ENCODE results near the gene TTLL5.
"Not testable (repeated sequence)": the region's sequence is repeated elsewhere in the genome, so short reads cannot be mapped to it uniquely, and the experiment has no call there.

TTLL5 gene

DNA sequence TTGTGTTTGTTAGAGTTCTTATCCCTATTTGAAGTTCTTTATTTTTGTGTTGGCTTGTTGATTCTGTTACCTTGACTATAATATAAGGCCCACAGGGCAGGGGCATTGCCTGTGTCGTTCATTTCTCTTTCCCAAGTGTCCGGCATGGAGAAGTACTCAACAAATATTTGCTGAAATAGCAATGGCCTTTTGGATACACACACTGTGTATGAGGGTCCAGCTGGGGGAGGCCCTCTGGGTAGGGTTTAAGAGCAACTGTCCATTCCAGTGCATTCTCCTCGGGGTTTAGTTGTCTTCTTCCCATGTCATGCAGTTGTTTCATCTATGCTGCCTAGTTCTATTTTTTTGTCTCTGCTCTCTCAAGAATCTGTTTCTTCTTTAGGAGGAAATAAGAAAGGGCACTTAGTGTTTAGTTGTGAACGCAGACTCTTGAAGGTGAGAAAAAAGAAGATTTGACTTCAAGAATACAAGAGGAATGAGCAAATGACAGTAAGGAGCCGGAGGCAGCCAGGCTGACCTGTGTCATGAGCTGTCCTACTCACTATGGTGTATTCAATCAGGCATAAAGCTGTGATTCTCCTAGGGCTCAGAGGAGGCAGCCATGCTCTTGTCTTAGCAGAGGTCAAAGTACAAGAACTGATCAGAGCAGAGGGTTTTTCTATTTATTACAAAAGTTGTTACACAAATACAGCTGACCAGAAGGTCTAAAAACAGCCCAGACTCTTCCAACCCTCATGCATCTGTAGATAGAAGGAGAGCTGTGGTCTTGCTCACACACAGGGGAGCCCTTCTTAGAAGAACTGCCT, 10.6 kb upstream of the TTLL5 start:
- no peak for DNase-seq (ENCODE audit: low spot score)

DNA sequence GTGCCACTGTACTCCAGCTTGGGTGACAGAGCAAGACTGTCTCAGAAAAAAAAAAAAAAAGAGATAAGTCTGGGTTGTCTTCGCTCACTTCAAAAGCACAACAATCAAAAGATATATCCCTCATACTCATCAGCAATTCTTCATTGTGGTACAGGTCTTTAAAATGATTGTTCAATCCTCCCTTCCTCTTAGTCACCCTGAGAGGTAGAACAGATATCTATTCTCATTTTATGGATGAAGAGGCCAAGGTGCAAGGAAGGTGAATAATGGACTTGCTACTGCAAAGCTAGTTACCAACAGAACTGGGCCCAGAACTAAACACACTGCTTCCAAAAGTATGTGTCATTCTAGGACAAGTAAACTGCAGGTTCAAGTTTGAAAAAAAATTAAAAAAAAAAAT, 7.5 kb upstream of the TTLL5 start:
- DNase-seq (ENCODE audit: low spot score), result no peak

DNA sequence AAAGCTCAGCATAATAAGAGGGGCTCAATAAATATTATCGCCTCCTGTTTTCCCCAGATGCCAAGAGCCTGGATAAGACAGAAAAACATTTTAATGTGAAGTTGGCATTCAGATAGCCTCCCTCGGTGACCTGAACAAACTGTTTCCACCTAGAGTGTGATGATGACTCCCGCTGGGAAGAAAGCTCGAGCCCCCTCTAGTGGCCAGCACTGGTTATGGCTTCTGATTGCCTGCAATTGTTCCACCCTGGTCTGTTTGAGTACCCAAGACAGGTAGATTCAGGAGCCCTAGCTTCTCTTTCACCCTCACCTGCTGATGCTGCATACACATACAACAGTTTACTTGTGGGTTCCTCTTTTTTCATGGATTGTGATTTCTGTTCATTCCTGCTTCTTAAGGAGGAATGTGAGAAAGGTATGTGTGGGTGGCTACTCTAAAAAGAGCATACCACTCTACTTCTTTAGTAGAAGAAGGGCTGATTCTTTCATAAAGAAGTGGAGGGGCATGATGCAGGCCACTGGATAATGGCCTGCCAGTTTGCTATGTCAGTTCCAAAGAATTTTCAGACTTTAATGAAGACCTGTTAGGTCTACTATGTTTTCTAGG, 6.8 kb upstream of the TTLL5 start:
- peak; percentile 85 for DNase-seq (ENCODE audit: low spot score)

DNA sequence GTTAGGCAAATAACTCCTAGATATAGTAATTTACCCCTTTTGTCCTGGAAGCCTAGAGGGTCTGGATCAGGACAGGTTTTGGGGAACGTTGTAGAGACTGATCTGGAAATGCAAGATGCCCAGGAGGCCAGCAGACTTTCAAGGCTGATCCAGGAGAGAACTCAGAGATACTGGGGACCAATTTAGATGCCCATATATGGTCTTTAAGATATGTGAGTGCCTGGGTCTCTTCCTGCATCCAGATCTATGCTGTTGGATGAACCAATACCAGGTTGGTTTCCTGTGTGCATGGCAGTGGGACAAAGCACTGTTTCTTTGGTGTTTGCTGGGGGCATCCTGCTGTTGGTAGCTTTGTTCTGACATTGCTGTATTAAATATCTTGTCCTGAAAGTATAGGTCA, 5.8 kb upstream of the TTLL5 start:
- DNase-seq (ENCODE audit: low spot score), result no peak

DNA sequence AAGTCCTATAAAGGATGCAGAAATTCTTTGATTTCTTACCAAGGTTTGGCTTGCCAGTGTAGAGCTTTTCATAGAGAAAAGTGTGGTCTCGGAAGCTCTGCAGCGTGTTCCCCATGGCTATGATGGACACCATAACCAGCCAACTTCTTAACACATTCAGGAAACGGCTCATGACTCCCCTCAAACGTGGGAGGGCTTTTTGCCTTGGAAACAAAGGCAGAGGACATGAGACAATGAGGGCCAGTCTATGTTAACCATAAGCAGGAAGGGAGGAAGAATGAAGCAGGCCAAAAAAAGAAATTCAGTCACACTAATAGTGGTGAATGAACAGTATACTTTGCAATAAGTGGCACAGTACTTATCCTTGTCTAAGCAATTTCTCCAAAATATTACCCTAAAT, 3.7 kb upstream of the TTLL5 start:
- DNase-seq (ENCODE audit: low spot score), result no peak

DNA sequence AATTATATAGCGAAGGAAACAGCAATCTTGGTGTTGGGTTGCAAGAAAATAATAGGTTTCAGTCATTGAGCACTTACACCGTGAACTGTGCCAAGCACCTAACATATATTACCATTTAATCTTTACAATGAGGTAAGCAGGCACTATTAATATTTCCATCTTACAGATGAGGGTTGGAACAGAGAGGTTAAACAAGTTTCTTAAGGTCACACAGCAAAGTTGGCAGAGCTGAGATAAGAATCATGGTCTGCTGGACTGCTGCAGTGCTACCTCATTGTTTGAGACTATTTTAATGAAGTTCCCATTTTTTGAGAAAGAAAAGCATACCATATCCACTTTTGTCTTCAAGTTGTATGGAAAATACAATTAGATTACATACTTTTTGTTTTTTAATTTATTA, 2.1 kb upstream of the TTLL5 start:
- DNase-seq (ENCODE audit: low spot score), result no peak

DNA sequence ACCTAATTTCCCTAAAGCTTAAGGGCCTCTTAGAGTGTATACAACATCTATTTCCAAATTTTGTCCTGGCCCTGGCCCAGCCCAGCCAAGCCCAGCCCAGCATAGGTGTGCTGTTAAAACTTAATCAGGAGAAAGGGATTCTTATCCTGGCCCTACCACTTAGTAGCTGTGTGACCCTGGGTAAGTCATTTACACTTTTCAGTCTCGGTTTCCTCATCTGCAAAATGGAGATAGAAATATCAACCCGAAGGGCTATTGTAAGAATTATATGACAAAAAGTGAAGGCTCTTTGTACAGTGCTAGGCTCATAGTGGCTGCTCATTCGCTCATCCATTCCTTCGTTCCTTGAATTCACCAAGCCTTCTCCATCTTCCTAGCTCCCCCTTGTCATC, 812 bp upstream of the TTLL5 start:
- DNase-seq (ENCODE audit: low spot score), result no peak

DNA sequence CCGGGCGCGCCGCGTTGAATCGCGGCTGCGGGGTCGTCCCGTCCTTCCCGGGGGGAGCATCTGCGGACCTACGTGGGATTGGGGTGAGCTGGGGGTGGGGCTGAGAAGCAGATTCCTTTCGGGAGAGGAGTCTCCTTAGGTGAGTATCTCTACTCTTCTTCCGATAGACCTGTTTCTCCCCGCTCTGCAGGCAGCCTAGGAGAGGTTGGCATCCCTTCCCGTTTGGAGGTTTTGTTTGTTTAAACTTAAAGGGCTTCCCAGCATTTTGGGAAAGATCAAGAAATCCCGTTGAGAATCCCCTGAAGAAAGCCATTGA, 411 bp downstream of the TTLL5 start:
- peak; percentile 26 for DNase-seq (ENCODE audit: low spot score)

DNA sequence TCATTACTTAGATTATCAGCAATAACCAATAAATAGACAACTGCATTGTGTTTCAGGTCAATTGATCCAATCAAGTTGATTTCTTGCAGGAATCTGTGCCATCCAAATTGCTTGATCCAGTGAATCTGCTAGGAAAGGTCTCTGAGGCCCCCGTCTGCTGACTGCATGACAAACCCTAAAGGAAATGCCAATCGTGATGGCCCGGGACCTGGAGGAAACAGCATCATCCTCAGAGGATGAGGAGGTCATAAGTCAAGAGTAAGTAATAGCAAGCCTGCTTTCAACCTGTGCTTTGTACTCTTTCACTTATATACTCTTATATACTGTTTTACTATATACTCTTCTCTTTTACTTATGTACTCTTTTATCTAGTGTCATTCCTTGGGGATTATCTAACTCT, 1.9 kb downstream of the TTLL5 start:
- DNase-seq (ENCODE audit: low spot score), result no peak

DNA sequence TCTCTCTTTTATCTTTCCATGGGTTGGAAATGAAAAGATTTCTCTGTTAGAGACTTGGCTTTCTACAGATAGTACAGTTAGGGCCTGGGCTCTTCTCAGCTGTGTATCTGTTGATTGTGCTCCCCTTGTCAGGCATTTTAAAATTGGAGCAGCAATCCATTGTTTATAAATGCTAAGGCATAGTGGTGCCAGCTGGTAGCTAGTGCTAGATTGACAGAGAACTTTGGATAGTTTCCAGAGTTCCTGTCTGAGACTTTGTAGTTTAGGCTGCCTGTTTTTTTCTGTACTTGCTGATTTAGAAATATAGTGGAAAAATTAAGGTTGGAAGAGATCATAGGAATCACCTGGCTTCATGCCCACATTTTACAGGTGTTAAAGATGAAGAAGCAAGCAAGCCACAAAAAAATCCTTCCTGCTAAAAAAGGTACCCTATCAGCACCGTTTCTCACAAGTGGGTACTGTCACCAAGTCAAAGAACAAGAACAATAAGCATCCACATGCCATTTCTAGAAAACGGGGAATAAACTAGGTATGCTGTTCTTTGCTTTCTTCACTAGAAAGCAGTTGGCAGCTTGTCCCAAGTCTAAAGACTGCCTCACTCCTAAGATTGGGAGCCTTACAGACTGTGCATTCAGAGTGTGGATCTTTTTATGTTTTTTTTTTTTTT, 6.2 kb downstream of the TTLL5 start:
- no peak for DNase-seq (ENCODE audit: low spot score)

DNA sequence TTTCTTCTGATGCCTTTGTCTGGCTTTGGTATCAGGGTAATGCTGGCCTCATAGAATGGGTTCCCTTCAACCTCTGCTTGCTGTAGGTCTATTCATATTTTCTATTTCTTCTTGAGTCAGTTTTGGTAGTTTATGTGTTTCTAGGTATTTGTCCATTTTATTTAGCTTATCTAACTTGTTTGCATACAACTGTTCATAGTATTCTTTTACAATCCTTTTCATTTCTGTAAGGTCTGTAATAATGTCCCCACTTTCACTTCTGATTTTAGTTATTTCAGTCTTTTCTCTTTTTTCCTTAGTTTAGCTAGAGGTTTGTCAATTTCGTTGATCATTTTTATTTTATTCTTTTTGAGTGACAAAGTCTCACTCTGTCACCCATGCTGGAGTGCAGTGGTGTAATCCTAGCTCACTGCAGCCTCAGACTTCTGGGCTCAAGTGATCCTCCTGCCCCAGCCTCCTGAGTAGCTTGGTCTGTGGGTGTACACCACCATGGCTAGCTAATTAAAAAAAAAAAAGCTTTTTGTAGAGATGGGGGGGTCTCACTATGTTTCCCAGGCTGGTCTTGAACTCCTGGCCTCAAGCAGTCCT, 11.7 kb downstream of the TTLL5 start:
- no peak for DNase-seq (ENCODE audit: low spot score)

DNA sequence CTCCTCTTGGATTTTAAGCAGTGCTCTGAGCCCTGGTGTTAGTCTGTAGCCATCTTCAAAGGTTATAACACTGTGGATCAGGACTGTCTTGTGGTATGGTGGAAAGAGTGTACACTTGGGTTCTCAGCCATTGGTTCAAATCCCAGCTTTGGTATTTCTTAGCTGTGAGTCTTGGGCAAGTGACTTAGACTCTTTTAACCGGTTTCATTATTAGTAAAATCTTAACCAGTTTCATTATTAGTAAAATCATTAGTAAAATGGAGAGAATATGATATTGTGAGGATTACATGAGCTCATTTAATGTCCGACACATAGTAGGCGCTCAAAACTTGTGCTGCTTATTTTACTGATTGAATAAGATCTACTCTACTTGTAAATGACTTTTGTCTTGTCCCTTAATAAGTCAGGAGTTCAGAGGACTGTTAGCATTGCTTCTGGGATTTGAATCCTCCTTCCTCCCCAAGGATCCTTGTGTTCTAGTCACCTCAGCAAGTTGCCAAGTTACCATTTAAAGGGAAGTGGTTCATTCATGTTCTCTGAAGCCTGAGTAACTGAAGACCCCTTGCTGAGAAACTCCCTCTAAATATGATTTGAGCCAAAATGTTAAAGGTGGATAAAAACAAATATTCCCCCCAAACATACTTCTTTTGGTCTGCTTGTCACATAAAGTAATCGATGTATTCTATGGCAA, 12.4 kb downstream of the TTLL5 start:
- DNase-seq (ENCODE audit: low spot score), result no peak

DNA sequence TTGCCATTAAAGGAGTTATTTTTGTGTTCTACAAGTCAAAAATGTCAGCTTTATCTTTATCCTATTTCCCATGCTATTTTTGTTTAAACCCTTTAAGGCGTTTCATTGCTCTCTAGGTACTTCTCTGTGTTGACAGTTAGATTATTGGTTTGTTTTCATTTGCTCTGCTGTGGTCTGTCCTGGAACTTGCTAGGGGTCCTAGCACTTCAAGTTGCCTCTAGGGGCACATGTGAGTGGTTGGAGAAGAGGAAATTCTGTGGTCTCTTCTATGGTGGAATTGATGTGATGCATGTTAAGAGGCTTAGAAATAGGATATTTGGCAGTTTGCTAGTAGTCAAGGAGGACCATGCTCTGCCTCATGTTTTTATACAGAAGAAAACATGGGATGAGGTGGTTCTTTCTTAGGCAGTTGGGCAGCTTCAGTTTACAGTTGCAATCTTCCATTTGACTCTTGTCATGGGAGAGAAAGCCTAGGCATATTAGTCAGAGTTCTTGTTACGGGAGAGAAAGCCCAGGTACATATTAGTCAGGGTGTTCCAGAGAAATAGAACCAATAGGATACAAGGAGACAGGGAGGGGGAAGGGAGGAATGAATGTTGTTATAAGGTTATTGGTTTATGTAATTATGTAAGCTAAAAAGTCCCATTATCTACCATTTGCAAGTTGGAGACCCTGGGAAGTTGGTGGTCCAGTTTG, 14.4 kb downstream of the TTLL5 start:
- no peak for DNase-seq (ENCODE audit: low spot score)

DNA sequence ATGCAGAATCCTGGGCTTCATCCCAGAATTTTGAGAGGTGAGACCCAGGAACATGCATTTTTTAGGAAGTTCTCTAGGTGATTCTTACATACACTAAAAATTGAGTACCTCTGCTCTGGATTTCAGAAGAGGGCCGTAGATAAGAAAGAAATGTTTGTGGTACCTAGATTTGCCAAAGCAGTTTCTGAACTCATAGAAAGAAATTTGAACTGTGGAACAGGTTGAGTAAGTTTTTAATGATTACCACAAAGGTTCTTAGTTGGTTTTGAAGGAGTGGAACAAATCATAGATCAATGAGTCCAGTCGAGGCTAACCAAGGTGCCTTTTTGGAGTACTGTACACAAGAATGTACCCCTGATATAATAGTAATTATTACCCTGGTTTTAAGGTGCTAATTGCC, 24.9 kb downstream of the TTLL5 start:
- DNase-seq (ENCODE audit: low spot score), result no peak

DNA sequence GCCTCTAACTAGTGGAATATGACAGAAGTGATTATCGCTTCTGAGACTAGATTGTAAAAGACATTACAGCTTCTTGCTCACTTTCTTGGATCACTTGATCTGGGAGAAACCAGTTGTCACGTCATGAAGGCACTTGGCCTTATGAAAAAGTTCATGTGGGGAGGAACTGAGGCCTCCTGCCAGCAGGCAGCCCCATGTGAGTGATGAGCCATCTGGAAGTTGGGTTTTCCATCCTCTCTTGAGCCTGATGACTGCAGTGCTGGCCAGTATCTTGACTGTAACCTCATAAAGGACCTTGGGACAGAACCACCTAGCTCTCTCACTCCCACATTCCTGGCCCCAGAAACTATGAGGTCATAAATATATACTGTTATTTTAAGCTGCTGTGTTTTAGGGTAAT, 28.0 kb downstream of the TTLL5 start:
- no peak for DNase-seq (ENCODE audit: low spot score)

DNA sequence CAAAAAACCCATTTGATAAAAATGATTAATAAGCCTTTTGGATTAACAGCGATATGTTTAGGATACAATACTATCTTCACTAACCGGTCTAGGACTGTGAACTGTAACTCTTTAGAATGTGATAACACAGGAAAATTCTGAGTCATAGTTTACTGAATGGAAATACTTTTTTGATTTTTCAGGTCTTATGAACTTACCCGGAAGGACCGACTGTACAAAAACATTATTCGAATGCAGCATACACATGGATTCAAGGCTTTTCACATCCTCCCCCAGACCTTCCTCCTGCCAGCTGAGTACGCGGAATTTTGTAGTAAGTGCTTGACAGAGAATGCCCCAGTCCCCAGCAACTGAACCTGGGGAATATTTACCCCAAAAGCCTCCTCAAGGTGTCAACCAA, 29.0 kb downstream of the TTLL5 start:
- no peak for DNase-seq (ENCODE audit: low spot score)

DNA sequence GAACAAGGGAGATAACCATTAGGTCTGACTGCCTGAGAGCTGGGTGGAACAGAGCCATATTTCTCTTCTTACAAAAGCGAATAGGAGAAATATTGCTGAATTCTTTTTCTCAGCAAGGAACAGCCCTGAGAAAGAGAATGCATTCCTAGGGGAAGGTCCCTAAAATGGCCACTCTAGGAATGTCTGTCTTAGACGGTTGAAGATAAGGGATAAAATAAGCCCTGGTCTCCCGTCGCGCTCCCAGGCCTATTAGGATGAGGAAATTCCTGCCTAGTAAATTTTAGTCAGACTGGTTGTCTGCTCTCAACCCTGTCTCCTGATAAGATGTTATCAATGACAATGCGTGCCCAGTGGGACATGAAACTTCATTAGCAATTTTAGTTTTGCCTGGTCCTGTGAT, 34.0 kb downstream of the TTLL5 start:
- DNase-seq (ENCODE audit: low spot score), result not testable (repeated sequence)

DNA sequence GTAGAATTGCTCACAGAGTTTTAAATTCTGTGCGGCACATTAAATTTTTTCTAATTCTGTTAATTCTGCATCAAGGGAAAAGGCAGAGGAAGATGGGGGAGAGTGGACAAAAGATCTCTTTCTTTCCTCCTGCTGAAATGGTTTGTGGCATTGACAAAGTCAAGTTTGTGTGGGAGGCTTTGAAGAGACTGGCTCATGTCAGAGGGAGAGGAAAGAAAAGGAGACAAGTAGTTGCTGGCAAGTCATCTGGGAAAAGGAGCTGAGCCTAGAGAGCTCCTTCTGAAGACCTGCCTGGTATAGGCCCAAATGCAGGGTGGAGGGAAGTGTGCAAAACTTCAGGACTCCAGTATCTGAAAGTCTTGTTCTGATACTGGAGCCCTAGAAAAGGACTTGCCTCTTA, 36.3 kb downstream of the TTLL5 start:
- peak; percentile 88 for DNase-seq (ENCODE audit: low spot score)

DNA sequence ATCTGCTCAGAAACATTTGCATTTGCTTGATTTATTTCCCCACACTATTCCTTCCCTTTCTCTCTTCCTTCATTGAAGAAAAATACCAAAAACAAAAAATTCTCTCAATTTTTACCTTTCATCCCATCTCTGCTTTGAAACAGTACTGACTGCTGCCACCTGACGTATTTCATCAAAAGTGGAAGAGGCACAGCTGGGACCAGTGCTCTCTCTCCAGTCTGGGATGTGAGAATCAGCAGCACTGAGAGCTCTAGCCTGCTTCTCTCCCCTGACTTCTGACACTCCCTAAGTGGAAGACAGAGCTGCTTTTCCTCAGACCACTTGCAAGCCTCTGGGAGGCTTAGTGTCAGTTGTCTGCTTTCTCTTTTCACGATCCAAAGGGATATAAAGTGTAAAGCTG, 36.9 kb downstream of the TTLL5 start:
- no peak for DNase-seq (ENCODE audit: low spot score)

DNA sequence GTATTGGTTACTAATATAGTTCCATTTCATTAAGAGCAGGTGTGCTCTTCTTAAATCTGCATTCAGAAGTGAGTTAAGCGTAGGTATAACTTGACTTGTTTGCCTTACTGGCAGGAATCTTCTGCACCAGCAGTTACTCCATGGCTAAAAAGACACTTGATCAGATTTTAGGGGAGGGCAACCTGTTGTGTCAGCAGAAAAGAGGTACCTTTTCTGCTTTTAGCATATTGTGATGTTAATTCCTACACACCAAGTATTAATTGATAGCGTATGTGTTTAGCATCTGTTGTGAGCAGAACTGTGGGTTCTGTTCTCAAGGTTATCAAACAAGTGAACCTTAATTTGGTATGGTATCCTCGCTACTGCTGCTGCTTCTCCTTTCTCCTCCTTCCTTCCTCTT, 38.3 kb downstream of the TTLL5 start:
- no peak for DNase-seq (ENCODE audit: low spot score)

DNA sequence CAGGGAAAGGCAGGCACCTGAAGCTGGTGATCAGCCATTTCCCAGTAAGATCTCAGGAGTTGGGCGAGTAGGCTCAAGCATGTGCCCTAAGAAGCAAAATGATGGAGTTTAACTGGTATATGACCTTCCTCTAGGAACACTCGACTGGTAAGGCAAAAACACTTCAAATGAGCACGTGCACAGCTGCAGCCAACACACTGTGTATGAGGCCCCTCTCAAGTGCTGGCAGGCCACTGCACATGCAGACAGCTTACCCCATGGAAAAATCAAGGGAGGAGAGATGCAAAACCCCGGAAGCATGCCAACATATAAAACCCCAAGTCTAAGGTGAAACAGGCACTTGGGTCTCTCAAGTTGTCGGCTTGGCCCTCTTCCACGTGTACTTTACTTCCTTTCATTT, 39.2 kb downstream of the TTLL5 start:
- no peak for DNase-seq (ENCODE audit: low spot score)

DNA sequence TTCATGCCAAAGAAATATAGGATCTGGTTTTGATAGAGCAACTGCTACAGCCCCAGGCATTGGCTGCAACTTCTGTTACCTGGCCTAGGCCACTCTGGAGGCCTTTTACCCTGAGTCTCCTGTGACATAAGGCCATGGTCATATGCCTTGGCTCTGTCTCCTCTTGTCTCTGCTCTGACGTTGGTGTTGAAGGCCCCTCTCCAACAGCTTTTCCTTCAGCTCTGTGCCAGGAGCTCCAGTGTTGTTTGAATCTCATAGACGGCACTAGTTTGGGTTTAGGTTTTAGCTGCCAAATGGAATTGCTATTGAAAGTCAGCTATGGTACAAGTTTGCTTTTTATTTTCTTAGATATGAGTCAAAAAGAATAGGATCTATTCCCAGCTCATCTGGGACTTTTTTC, 41.1 kb downstream of the TTLL5 start:
- no peak for DNase-seq (ENCODE audit: low spot score)
